DND-41 (cell line): ENCODE measurements around the gene NFIA.

Experiments used
- ATAC-seq: fragments of 200-7000 bp; cut with Tn5 transposase; 3 replicates; pipeline ENCODE4 v1.9.1; 2021; ENCODE audit warnings: low read depth; ENCODE audit not compliant: insufficient read depth
- DNase-seq: peaks from one replicate; pipeline ENCODE4 v3.0.0-alpha.2; 2020
- H2AFZ ChIP-seq: 2 replicates; pipeline ENCODE4 v1.6.0; 2012; ENCODE audit warnings: low read depth, low read length
- H3K27ac ChIP-seq: 2 replicates; pipeline ENCODE4 v1.5.1; 2012; ENCODE audit warnings: low read length, inconsistent platforms
- H3K27me3 ChIP-seq: fragments of 200-600 bp; sonication (generic); 2 replicates; pipeline ENCODE4 v1.6.0; 2012; ENCODE audit warnings: low read length, mild to moderate bottlenecking, inconsistent platforms; ENCODE audit not compliant: insufficient read depth, poor library complexity
- H3K36me3 ChIP-seq: 2 replicates; pipeline ENCODE4 v1.5.1; 2012; ENCODE audit warnings: low read length, inconsistent platforms; ENCODE audit not compliant: insufficient read depth
- H3K4me1 ChIP-seq: 2 replicates; pipeline ENCODE4 v1.5.1; 2012; ENCODE audit warnings: mild to moderate bottlenecking, low read length; ENCODE audit not compliant: insufficient read depth
- H3K4me2 ChIP-seq: 2 replicates; pipeline ENCODE4 v1.6.0; 2012; ENCODE audit warnings: mild to moderate bottlenecking, moderate library complexity, low read length, inconsistent platforms; ENCODE audit not compliant: insufficient read depth
- H3K4me3 ChIP-seq, 2 experiments: fragments of 200-600 bp in 1 of 2; shearing (Covaris generic) in 1 of 2; 2 replicates each; pipeline ENCODE4 v1.5.1; 2012 to 2016; ENCODE audit warnings: inconsistent platforms in 2 of 2, low read length in 2 of 2, mild to moderate bottlenecking in 2 of 2, low read depth in 1 of 2, moderate library complexity in 1 of 2
- H3K79me2 ChIP-seq: 2 replicates; pipeline ENCODE4 v1.6.0; 2012; ENCODE audit warnings: low read length, inconsistent platforms; ENCODE audit not compliant: insufficient read depth
- H3K9ac ChIP-seq: 2 replicates; pipeline ENCODE4 v1.6.0; 2012; ENCODE audit warnings: low read depth, mild to moderate bottlenecking, inconsistent platforms, low read length, moderate library complexity
- H3K9me3 ChIP-seq: 2 replicates; pipeline ENCODE4 v1.5.1; 2012; ENCODE audit warnings: low read length, moderate library complexity, mild to moderate bottlenecking, inconsistent platforms; ENCODE audit not compliant: insufficient read depth, severe bottlenecking
- H4K20me1 ChIP-seq: 2 replicates; pipeline ENCODE4 v1.6.0; 2012; ENCODE audit warnings: low read length; ENCODE audit not compliant: insufficient read depth
- CTCF ChIP-seq: IDR thresholded peaks from 2 replicates; pipeline ENCODE4 v1.5.1; 2012; ENCODE audit warnings: borderline replicate concordance, low read length, moderate library complexity, mild to moderate bottlenecking; ENCODE audit not compliant: poor library complexity, severe bottlenecking; ENCODE audit errors: extremely low read depth
- EZH2 ChIP-seq: IDR thresholded peaks from 3 replicates; pipeline ENCODE4 v1.6.1; 2012; ENCODE audit warnings: borderline replicate concordance, low read depth, mild to moderate bottlenecking, moderate library complexity, low read length, inconsistent platforms; ENCODE audit not compliant: severe bottlenecking

The NFIA gene

DNA sequence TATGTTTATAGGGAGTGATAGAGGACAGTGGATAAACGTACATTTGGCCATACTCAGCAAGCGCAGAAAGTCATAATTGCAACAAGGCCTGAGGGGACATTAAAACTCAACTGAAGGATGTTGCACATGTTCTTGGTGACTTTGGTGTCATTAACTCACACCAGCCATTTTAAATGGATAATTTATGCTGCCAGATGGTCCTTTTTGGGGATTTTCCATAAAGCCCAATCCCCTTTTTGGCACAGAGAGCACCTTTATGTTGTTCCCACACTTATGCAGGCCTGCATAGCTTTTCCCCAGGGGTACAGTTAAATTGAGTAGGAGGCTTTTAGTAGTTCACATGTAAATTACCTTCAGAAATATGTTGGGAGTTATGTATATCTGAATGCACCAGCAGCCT lies 279.6 kb downstream of the NFIA start:
- DNase-seq: no peak

DNA sequence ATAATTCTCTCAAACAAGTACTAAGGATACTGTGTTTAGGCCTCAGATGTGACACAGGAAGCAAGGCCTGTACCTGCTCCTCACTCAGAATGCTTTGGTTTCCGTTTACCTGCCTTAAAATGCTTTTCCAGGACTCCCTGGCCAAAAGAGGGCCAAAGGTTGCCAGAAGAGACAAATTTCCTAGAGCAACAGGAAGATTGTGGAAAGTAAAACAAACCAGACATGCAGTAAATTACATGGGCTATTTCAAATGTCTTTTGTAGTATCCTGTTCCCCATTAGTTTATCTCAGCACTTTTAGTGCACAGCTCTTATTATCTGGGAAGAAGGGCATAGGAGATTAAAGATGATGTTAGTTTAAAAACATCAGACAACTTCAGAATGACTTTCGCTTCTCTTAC lies 280.0 kb downstream of the NFIA start:
- H2AFZ ChIP-seq: no peak overlapping the region
- ATAC-seq: no peak

More for the DNA sequence above, 279.6 kb downstream of the NFIA start:
- Histone ChIP-seq H3K79me2 (no peaks in the 10 kb centered on the region), H3K4me3 (no peak overlapping the region), H3K27ac (no peak overlapping the region), H2AFZ (no peak overlapping the region), H3K4me2 (no peak overlapping the region), H3K27me3 (no peaks in the 10 kb centered on the region), H4K20me1 (no peaks in the 10 kb centered on the region), H3K36me3 (no peaks in the 10 kb centered on the region), H3K9me3 (no peaks in the 10 kb centered on the region), H3K4me1 (no peaks in the 10 kb centered on the region), H3K9ac (no peak overlapping the region)
- no peak for ATAC-seq
- TF ChIP-seq EZH2 (no peak), CTCF (no peak)

GRCh38 chr1:61368366-61368765 lies 286.0 kb downstream of the NFIA start:
- no peak overlapping the region for H3K4me3 ChIP-seq
- H3K27me3 ChIP-seq: no peaks in the 10 kb centered on the region
- no peak overlapping the region for H3K4me2 ChIP-seq
- no peak overlapping the region for H2AFZ ChIP-seq
- no peak overlapping the region for H3K27ac ChIP-seq
- no peak overlapping the region for H3K9ac ChIP-seq
- TF ChIP-seq CTCF (no peak), EZH2 (no peak)
- no peaks in the 10 kb centered on the region for H3K4me1 ChIP-seq
- no peaks in the 10 kb centered on the region for H4K20me1 ChIP-seq
- DNase-seq (no peak), ATAC-seq (no peak)
- H3K79me2 ChIP-seq: no peaks in the 10 kb centered on the region
- no peaks in the 10 kb centered on the region for H3K36me3 ChIP-seq
- no peaks in the 10 kb centered on the region for H3K9me3 ChIP-seq

More for the DNA sequence above, 280.0 kb downstream of the NFIA start:
- Histone ChIP-seq H3K4me1 (no peaks in the 10 kb centered on the region), H3K27me3 (no peaks in the 10 kb centered on the region), H3K4me2 (no peak overlapping the region), H3K4me3 (no peak overlapping the region), H4K20me1 (no peaks in the 10 kb centered on the region), H3K79me2 (no peaks in the 10 kb centered on the region), H3K9me3 (no peaks in the 10 kb centered on the region), H3K9ac (no peak overlapping the region), H3K36me3 (no peaks in the 10 kb centered on the region), H3K27ac (no peak overlapping the region)
- DNase-seq: no peak
- no peak for TF ChIP-seq CTCF
- TF ChIP-seq EZH2: no peak

GRCh38 chr1:61368876-61369275 lies 286.5 kb downstream of the NFIA start:
- H3K9ac ChIP-seq: no peak overlapping the region
- H3K4me1 ChIP-seq: no peaks in the 10 kb centered on the region
- no peak overlapping the region for H3K4me3 ChIP-seq
- H3K79me2 ChIP-seq: no peaks in the 10 kb centered on the region
- DNase-seq: no peak
- H3K27ac ChIP-seq: no peak overlapping the region
- H3K27me3 ChIP-seq: no peaks in the 10 kb centered on the region
- no peaks in the 10 kb centered on the region for H3K36me3 ChIP-seq
- H3K9me3 ChIP-seq: no peaks in the 10 kb centered on the region
- H3K4me2 ChIP-seq: no peak overlapping the region
- TF ChIP-seq CTCF: no peak
- no peak for TF ChIP-seq EZH2
- ATAC-seq: no peak
- no peaks in the 10 kb centered on the region for H4K20me1 ChIP-seq
- no peak overlapping the region for H2AFZ ChIP-seq
